Left ventricle myocardium superior (tissue), 1 donor: Measurements from ENCODE around the gene SYNE1. TPM values are rescaled to one million over a fixed set of nuclear protein-coding genes. Genes with fewer than 3 reads are reported as not detected.
"Not testable (repeated sequence)": the region's sequence is repeated elsewhere in the genome, so short reads cannot be mapped to it uniquely, and the experiment has no call there.

ENCODE experiments used
- ATAC-seq: fragments of 200-7000 bp; cut with Tn5 transposase; one replicate; pipeline ENCODE4 v1.9.1; 2020; ENCODE audit warnings: mild to moderate bottlenecking, moderate library complexity
- DNase-seq: peaks from one replicate; pipeline ENCODE4 v3.0.0-alpha.2; 2020
- intact Hi-C: fragments of 100-400 bp; cut with micrococcal nuclease; formaldehyde crosslinking; loops from one replicate; pipeline ENCODE4 v1.11.0; 2022
- total RNA-seq: library from RNA; stranded (reverse); fragmentation: NEBNext Ultra II Directional; extraction: Animal tissue kit (Norgen Biotek cat#: 25700); gene quantifications from one replicate; pipeline ENCODE4 v1.2.1, GENCODE V29; 2021
- donor health status: DM: no; HTN: yes; CAD: no; lungs with severe emphysema.

Gene SYNE1
- total RNA-seq, 1 donor from 2014 or later = 80.8 TPM

- no peak for DNase-seq
- intact Hi-C loops = no loop called here
- peak; percentile 57 for ATAC-seq
These were observed 61.5 kb downstream of the SYNE1 start for GRCh38 chr6:152575621-152576150.

DNA sequence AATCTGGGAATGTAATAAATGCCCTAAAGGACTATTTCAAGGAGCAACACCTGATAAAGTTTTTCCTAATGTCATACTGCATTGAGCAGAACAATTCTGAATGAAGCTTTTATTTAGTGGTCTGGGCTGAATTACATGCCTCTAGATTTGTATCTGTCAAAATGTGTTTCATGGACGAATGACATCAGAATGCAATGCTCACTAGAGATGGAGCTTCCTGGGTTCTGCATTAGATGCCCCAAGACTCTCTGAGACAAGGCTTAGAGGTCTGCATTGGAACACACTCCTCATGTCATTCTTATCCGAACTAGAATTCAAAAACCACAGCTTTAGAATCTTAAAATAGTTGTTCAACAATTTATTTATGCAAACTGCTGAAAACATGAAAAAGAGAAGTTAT lies 62.0 kb downstream of the SYNE1 start:
- no peak for ATAC-seq
- intact Hi-C loops = no loop called here

DNA sequence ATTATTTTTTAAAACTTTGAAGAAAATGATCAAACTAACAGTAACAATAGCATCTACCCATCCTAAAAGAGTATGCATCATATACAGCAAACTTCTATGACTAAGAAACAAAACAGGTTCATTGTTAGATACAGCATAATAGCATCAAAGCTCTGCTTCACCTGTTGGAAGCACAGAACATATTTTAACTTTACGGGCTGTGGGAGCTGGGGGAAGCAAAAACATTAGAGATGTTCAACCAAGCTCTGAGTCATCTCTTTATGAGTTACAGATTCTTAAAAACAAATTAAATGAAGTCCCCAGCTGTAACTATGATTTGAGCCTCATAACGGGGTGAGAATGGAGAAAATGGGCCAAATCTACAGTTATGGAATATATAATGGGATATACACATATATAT lies 63.4 kb downstream of the SYNE1 start:
- DNase-seq (no peak), ATAC-seq (no peak)
- intact Hi-C loops = no loop called here

More for the DNA sequence above, 62.0 kb downstream of the SYNE1 start:
- DNase-seq = no peak

DNA sequence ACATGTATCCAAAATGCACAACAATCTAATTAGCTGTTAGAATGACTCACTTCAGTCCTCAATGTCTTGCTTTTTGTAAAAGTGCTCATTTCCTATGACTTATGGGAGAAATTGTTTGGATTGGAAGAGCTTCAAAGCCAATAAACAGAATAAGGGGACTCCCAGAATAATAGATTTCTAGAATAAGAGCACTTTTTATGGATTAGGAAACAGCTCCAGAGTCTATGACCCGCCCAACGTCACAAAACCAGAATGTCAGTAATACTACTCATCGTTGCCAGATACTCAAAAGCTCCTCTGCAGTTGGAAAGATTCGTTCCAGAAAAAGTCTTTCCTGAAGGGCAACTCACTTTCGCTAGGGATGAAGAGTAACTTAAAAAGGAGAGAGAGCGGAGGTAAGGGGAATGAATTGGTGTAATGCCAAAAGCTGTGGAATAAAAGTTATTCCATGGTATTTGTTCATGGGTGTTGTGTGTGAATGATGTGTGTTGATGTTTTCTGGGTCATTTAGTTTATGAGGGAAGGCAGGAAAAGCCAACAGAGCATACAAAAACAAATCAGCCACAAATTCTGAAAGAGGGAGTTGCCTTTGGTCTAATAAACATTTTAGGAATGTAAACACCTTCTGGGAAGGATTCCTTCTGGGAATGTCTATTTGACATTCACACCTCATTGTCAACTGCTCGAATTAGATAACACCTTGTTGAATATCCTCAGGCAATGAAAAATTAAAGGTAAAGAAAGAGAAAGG lies 64.6 kb downstream of the SYNE1 start:
- intact Hi-C loops = no loop called here
- ATAC-seq = no peak
- no peak for DNase-seq

- no peak for ATAC-seq
- DNase-seq = no peak
- intact Hi-C loops = no loop called here
These were observed 65.2 kb downstream of the SYNE1 start for GRCh38 chr6:152571943-152572337.

DNA sequence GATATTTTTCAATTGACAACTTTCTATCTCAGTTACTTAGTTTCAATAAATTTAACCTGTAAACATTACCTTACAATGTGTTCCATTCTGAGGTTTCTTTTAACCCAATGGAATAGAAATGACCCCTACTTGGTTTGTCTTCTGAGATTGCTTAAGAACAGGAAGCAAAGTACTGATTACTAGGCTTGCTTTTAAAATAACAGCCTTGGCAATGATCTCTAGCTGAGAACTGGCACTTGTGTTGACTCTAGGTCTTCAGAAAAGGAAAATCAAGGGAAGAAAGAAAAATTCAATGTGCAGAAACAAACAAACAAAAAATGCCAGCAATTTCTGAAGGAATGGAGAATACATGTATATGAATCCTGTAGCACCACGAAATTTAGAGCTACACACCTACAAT lies 66.1 kb downstream of the SYNE1 start:
- ATAC-seq (no peak), DNase-seq (no peak)
- intact Hi-C loops = no loop called here

- intact Hi-C loops = no loop called here
- DNase-seq (no peak), ATAC-seq (no peak)
These were observed 70.9 kb downstream of the SYNE1 start for GRCh38 chr6:152566103-152566875.

- DNase-seq = no peak
- intact Hi-C loops = no loop called here
- ATAC-seq = no peak
These were observed 74.0 kb downstream of the SYNE1 start for GRCh38 chr6:152563177-152563576.

DNA sequence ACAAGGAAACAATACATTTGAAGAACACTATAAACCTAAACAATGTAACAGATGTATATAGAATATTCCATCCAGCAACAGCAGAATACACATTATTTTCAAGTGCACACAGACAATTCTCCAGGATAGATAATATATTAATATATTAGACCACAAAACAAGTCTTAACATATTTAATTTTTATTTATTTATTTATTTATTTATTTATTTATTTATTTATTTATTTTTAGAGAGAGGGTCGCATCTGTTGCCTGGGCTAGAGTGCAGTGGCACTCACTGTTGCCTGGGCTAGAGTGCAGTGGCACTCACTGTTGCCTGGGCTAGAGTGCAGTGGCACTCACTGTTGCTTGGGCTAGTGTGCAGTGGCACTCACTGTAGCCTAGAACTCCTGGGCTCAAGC lies 78.4 kb downstream of the SYNE1 start:
- DNase-seq, ATAC-seq: not testable (repeated sequence)
- intact Hi-C loops = loop anchor here (10.0 kb wide), 1 partner anchor 86 kb away; no protein-coding TSS in a partner anchor

- ATAC-seq (no peak), DNase-seq (no peak)
- intact Hi-C loops = loop anchor here (10.0 kb wide), 1 partner anchor 87 kb away; no protein-coding TSS in a partner anchor
These were observed 79.7 kb downstream of the SYNE1 start for GRCh38 chr6:152557502-152557901.

GRCh38 chr6:152554851-152555250 lies 82.3 kb downstream of the SYNE1 start:
- intact Hi-C loops = loop anchor here (10.0 kb wide), 1 partner anchor 90 kb away; no protein-coding TSS in a partner anchor
- DNase-seq (no peak), ATAC-seq (no peak)

DNA sequence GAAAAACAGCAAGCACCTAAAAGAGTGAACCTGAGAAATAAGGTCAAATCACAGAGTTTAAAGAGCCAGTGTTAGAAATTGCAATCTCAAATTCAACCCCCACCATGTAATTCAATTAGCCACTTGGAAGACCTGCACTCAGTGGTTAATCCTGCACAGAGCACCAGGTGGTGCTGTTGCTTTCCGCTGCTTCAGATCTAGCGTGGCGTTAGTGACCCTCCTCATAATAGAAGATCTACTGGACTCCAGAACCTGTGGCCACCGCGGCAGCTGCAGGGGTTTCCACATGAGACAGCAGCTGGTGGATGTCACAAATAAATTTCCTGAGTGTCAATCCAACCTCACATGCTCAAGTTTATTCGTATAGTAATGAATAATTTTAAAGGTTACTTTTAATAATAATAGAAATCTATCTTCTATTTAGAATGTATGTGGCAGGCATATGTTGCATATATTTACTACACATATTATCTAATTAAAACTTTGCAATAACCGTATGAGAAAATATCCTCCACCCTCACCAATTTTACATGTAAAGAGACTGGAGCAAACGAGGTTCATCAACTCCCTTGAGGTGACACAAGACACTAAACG lies 84.4 kb downstream of the SYNE1 start:
- intact Hi-C loops = loop anchor here (10.0 kb wide), 1 partner anchor 92 kb away; no protein-coding TSS in a partner anchor
- peak; percentile 72 for DNase-seq
- ATAC-seq = peak; percentile 84

DNA sequence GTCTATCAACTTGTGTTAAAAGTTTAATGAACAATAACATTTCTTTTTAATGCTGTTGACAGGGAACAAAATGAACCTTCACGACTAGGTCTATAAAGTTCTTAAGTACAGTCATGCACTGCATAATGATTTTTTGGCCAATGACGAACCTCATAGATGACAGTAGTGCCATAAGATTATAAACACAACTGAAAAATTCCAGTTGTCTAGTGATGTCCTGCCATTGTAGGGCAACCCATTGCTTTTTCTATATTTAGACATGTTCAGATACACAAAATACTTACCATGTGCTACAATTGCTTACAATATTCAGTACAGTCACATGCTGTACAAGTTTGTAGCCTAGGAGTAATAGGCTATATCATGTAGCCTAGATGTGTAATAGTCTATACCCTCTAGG lies 93.6 kb downstream of the SYNE1 start:
- ATAC-seq (no peak), DNase-seq (no peak)
- intact Hi-C loops = no loop called here

DNA sequence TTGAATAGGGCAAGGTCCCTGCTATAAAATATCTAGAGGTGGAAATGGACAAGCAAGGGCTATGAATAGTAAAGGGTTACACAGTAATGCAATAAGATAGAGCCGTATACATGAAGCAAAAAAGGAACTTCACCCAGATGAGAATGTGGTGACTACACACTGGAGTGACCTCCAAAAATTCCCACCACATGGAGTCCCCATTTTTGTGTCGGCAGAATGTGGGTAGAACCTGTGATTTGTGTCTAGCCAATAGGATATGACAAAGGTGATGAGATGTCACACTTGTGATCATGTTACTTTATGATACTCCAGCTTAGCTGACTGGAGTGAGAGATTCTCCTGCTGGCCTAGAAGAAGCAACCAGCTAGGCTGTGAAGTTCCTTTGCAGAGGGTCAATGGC lies 96.8 kb downstream of the SYNE1 start:
- DNase-seq (no peak), ATAC-seq (no peak)
- intact Hi-C loops = no loop called here

DNA sequence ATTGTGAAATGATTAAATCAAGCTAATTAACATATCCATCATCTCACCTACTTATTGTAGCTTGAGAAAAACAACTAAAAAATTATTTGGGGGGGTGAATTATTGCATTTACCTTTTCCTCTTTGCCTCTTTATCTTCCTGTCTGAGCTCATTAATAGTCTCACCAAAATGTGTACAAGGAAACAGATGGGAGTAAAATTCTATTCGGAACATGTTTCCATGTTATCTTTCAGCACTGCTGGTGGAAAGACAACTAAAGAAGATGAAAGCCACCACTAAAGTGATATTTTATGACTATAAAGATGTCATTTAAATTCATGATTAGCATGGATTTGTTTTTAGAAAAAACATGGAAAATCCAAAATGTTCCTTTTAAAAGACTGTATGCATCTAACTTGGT lies 102.6 kb downstream of the SYNE1 start:
- no peak for ATAC-seq
- intact Hi-C loops = no loop called here
- DNase-seq = no peak

GRCh38 chr6:152532556-152533422 lies 104.4 kb downstream of the SYNE1 start:
- intact Hi-C loops = no loop called here
- ATAC-seq (no peak), DNase-seq (no peak)

- ATAC-seq (no peak), DNase-seq (no peak)
- intact Hi-C loops = no loop called here
These were observed 105.5 kb downstream of the SYNE1 start for GRCh38 chr6:152531659-152532058.

DNA sequence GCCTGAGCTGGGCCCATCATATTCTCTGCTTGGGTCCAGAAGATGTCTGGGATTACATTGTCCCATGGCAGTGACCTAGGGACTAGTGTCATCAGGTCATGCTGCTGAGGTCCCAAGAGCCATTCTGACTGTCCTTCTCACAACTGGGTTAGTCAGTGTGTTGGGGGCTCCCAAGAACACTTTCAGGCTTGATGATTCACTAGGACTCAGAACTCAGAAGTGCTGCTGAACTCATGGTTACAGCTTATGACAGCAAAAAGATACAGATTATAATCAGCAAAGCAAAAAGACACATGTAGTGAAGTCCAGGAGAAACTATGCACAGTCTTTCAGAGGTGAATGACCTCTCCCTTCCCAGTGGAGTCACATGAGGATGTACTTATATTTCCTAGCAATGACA lies 107.8 kb downstream of the SYNE1 start:
- intact Hi-C loops = no loop called here
- DNase-seq = no peak
- ATAC-seq = no peak

- ATAC-seq, DNase-seq, intact Hi-C loops: not testable (repeated sequence)
These were observed 123.0 kb downstream of the SYNE1 start for GRCh38 chr6:152514120-152514519.
